GM06990 (cell line): Measurements from ENCODE around the gene ACOX3.

ENCODE experiments used
- DNase-seq: peaks from one replicate; pipeline ENCODE4 v3.0.0-alpha.2; 2011; ENCODE audit not compliant: insufficient read length; ENCODE audit errors: extremely low read depth
- H3K27me3 ChIP-seq: replicated peaks from 2 replicates; pipeline ENCODE4 v1.6.0; 2011; ENCODE audit warnings: low read length; ENCODE audit not compliant: control insufficient read depth, insufficient read depth
- H3K36me3 ChIP-seq: 2 replicates; pipeline ENCODE4 v1.5.1; 2011; ENCODE audit warnings: low read length; ENCODE audit not compliant: control insufficient read depth, insufficient read depth
- H3K4me3 ChIP-seq: replicated peaks from 2 replicates; pipeline ENCODE4 v1.5.1; 2011; ENCODE audit warnings: low read depth, mild to moderate bottlenecking, control low read depth, low read length
- TF ChIP-seq, protein P1 (sequence below): IDR thresholded peaks from 2 replicates; pipeline ENCODE4 v1.5.1; 2011; ENCODE audit warnings: low read length, control low read depth, mild to moderate bottlenecking, inconsistent platforms; ENCODE audit not compliant: insufficient read depth, poor library complexity, severe bottlenecking

ACOX3 gene

DNA sequence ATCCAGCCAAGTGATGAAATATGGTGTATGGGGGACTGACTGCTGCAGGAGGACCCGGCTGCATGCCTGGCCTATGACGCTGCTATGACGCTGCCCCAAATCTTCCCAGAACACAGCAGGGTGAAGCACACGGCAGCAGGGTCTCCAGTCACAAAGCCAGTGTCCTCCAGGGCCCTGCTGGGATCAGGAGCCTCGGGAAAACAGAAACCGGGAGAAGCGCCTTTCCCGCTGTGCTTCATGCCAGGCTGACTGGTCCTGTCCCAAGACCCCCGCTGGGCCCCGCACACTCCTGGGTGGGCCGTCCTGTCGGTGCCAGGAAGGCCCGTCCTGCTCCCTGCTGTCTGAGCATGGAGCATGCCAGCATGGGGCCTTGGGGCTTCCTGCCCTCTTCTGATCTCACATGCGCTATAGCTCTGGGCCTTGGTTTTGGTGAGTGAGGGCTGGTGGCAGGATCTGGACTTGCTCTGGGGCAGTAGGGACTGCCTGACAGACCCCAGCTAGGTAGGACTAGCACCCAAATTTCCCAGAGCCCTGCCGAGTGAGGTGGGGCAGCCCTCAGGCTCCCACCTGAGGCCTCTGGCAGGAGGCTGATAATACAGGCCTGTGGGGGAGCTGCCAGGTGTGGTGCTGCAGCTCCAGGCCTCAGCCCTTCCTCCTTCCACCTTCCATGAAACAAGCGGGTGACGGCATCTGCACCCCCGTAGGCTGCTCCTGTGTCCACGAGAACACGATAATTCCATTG, 64.0 kb downstream of the ACOX3 start:
- no peak for DNase-seq
- peaks cover 2% of the 10 kb centered on the region for H3K36me3 ChIP-seq
- H3K27me3 ChIP-seq: no peaks in the 10 kb centered on the region
- no peak overlapping the region for H3K4me3 ChIP-seq
- TF ChIP-seq, protein P1, sequence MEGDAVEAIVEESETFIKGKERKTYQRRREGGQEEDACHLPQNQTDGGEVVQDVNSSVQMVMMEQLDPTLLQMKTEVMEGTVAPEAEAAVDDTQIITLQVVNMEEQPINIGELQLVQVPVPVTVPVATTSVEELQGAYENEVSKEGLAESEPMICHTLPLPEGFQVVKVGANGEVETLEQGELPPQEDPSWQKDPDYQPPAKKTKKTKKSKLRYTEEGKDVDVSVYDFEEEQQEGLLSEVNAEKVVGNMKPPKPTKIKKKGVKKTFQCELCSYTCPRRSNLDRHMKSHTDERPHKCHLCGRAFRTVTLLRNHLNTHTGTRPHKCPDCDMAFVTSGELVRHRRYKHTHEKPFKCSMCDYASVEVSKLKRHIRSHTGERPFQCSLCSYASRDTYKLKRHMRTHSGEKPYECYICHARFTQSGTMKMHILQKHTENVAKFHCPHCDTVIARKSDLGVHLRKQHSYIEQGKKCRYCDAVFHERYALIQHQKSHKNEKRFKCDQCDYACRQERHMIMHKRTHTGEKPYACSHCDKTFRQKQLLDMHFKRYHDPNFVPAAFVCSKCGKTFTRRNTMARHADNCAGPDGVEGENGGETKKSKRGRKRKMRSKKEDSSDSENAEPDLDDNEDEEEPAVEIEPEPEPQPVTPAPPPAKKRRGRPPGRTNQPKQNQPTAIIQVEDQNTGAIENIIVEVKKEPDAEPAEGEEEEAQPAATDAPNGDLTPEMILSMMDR: no peak

DNA sequence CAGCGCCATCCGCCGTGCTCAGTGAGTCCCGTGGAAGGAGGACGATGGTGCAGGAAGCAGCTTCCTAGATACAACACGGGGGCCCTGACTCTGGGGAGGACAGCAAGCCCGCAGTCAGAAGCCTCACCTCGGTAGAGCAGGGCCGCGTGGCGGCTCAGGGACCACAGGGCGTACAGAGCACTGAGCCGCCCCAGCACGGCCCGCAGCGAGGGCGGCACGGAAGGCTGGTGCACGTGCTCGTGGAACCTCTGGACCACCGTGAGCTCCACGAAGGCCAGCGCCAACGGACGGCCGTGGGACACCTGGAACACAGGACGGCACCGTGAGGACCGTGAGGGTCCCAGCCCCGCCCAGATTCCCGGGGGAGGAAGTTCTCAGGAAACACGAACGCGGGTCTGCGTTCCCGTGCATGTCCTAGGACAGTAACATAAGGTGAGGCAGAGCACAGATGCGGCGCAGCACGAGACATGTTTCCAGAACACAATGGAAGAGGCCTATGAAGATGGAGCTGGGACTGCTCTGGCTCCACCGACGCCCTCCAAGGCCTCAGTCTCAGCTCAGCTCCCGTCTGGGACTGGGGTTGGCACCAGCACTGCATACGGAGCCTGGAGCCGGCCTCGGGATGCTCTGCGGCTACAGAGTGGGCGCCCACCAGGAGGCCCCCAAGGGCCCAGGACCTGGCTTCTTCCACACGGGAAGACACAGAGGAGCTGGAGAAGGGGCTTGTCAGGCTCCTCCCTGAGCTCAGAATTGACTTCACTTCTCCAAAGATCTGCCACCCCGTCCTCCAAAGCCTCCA, 65.5 kb downstream of the ACOX3 start:
- DNase-seq: no peak
- TF ChIP-seq, protein P1: no peak
- H3K27me3 ChIP-seq: no peaks in the 10 kb centered on the region
- no peak overlapping the region for H3K4me3 ChIP-seq
- H3K36me3 ChIP-seq: peaks cover 2% of the 10 kb centered on the region

DNA sequence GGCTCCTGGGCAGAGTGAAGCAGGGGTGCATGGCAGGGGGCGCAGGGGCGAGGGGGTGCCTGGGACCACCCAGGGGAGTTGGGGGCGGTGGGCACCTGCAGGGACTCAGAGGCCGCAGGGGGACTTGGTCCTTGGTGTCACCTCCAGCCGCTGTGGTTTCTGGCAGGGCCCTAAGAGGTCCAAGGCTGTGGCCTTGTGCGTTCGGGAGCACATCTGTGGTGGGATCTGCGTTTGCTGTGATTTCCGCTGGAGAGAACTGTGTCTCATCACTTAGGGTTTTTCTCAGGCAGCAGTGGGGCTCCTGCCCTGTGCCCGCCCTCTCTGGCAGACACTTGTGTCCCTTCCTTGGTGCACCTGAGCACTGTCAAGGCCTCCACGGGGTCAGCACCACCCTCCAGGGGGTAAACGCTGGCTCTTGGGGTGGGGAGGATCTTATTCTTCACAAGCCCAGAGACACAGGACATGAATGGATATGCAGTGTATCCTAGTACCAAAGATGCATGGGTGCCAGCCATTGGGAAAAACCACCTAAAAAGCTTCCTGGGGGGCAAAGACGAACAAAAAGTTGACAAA, 66.5 kb downstream of the ACOX3 start:
- no peaks in the 10 kb centered on the region for H3K27me3 ChIP-seq
- TF ChIP-seq, protein P1: no peak
- peaks cover 2% of the 10 kb centered on the region for H3K36me3 ChIP-seq
- DNase-seq: no peak
- no peak overlapping the region for H3K4me3 ChIP-seq

DNA sequence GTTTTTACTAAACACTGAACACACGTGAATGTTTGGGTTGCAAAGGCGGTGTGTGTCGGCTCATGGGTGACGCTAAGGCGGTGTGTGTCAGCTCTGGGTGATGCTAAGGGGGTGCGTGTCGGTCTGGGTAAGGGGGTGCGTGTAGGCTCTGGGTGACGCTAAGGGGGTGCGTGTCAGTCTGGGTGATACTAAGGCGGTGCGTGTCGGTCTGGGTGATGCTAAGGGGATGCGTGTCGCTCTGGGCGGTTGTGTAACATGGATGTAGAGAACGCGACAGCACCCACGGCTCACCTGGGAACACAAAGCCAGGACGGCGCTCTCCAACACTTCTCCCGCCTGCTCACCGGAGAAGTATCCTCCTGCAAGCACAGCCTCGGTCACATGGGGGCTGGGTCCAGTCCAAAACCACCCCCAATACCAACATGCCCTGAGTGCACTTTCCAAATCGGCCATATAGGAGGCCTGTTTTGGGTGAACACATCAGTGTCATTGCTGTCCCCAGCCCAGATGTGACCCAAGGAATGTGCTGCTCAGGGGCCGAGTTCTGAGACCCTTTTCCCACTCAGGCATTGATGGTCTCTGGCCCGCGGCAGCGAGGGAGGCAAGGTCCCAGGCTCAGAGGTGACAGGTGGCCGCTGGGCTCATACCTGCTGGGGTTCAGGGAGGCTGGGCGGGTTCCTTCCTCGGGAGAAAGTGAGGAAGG, 67.1 kb downstream of the ACOX3 start:
- Histone ChIP-seq H3K27me3 (no peaks in the 10 kb centered on the region), H3K4me3 (no peak overlapping the region), H3K36me3 (peaks cover 2% of the 10 kb centered on the region)
- DNase-seq: no peak
- TF ChIP-seq, protein P1: no peak

DNA sequence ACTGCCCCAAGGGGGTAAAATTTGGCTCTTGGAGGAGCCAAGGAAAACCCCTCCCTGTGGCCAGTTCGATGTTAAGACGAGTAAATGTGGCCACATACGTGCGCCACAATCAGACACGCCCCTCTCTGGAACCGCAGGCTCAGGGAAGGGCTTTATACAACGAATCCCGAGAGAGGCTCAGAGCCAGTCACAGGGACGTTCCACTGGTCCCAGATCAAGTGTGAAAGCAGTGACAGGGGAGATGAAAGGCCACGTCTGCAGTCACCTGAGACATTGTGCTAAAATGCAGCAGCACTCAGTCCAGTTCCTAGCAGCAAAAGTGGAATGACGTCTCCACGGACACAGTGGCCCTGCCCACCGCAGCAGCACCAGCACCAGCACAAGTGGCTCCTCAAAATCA, 68.0 kb downstream of the ACOX3 start:
- Histone ChIP-seq H3K36me3 (peaks cover 2% of the 10 kb centered on the region), H3K4me3 (no peak overlapping the region), H3K27me3 (no peaks in the 10 kb centered on the region)
- DNase-seq: no peak
- TF ChIP-seq, protein P1: no peak
